K562 (cell line): ENCODE results near the gene MRPS10. TPM values are rescaled to one million over a fixed set of nuclear protein-coding genes. Genes with fewer than 3 reads are reported as not detected.

ENCODE experiments used
- ARID1B ChIP-seq: fragments of 450-650 bp; IDR thresholded peaks from 2 replicates; pipeline ENCODE4 v1.6.1; 2016; ENCODE audit warnings: antibody characterized with exemption, mild to moderate bottlenecking, inconsistent platforms
- ATF7 ChIP-seq: fragments of 450-650 bp; IDR thresholded peaks from 2 replicates; pipeline ENCODE4 v1.7.1; 2014; ENCODE audit warnings: mild to moderate bottlenecking, moderate library complexity
- E2F1 ChIP-seq: sonication (generic); formaldehyde crosslinking; IDR thresholded peaks from 2 replicates; pipeline ENCODE4 v1.8.1; 2023; ENCODE audit warnings: mild to moderate bottlenecking, missing genetic modification reagents, moderate library complexity
- E4F1 ChIP-seq: fragments of 250-450 bp; sonication (Bioruptor Pico); IDR thresholded peaks from 2 replicates; pipeline ENCODE4 v1.5.0; 2021; ENCODE audit warnings: mild to moderate bottlenecking, borderline replicate concordance
- EP400 ChIP-seq: fragments of 450-650 bp; IDR thresholded peaks from 2 replicates; pipeline ENCODE4 v1.6.1; 2017; ENCODE audit warnings: antibody characterized with exemption, mild to moderate bottlenecking, moderate library complexity
- FOS ChIP-seq: IDR thresholded peaks from 3 replicates; pipeline ENCODE4 v1.6.1; 2011; ENCODE audit not compliant: insufficient read length; ENCODE audit errors: extremely low read depth
- KAT7 ChIP-seq: sonication (generic); formaldehyde crosslinking; IDR thresholded peaks from 2 replicates; pipeline ENCODE4 v1.8.0; 2022; ENCODE audit warnings: missing genetic modification reagents, mild to moderate bottlenecking, borderline replicate concordance
- MED1 ChIP-seq: sonication (generic); formaldehyde crosslinking; IDR thresholded peaks from 2 replicates; pipeline ENCODE4 v1.8.1; 2023; ENCODE audit warnings: missing genetic modification reagents, borderline replicate concordance
- NFXL1 ChIP-seq: fragments of 450-650 bp; formaldehyde crosslinking; IDR thresholded peaks from 2 replicates; pipeline ENCODE4 v1.4.0; 2021; ENCODE audit warnings: mild to moderate bottlenecking
- NR2C1 ChIP-seq, 2 experiments: fragments of 450-650 bp; IDR thresholded peaks; 2 replicates each; pipeline ENCODE4 v1.6.1; 2017; ENCODE audit warnings: mild to moderate bottlenecking in 2 of 2, antibody characterized with exemption in 1 of 2, inconsistent platforms in 1 of 2, missing compliant biosample characterization in 1 of 2, missing genetic modification characterization in 1 of 2
- STAT5A ChIP-seq: IDR thresholded peaks from 2 replicates; pipeline ENCODE4 v1.6.1; 2012; ENCODE audit warnings: low read length, inconsistent platforms, borderline replicate concordance
- U2AF1 ChIP-seq: fragments of 200-400 bp; formaldehyde crosslinking; optimal IDR thresholded peaks from 2 replicates; pipeline ENCODE3; 2017; ENCODE audit warnings: mild to moderate bottlenecking, low read depth, low read length, moderate library complexity
- ZNF124 ChIP-seq: sonication (generic); formaldehyde crosslinking; IDR thresholded peaks from 2 replicates; pipeline ENCODE4 v1.8.1; 2022; ENCODE audit warnings: missing genetic modification reagents
- ZNF146 ChIP-seq: IDR thresholded peaks from one replicate; pipeline ENCODE4 v1.6.1; 2018; ENCODE audit warnings: missing compliant biosample characterization; ENCODE audit not compliant: unreplicated experiment
- ZNF512 ChIP-seq: IDR thresholded peaks from 2 replicates; pipeline ENCODE4 v1.6.1; 2016; ENCODE audit warnings: missing genetic modification characterization, missing compliant biosample characterization
- polyA plus RNA-seq, 8 experiments: library from polyadenylated mRNA; depleted of rRNA in 4 of 8; stranded (reverse) in 5 of 8; unstranded in 3 of 8; fragments of >200 nt; fragmentation: Nextera tagmentation in 2 of 8; fragmentation: Illumina TruSeq in 1 of 8; extraction: Ambion mirVana in 2 of 8; extraction: Trizol in 1 of 8; gene quantifications; 2 replicates each; pipeline versions ENCODE4 v1.2.1 to v1.2.3, GENCODE V29; 2011 to 2014; ENCODE audit warnings: inconsistent platforms in 1 of 8, missing spikeins in 1 of 8
- total RNA-seq, 7 experiments: library from RNA; depleted of rRNA in 6 of 7; stranded (reverse); fragments of >200 nt in 6 of 7; fragmentation: Illumina TruSeq in 2 of 7; extraction: Trizol in 2 of 7; gene quantifications; 2 replicates each; pipeline versions ENCODE4 v1.2.1 to v1.2.3, GENCODE V29; 2011 to 2021; ENCODE audit warnings: low replicate concordance in 1 of 7
- TF ChIP-seq, protein P1 (sequence below): fragments of 450-650 bp; IDR thresholded peaks from 2 replicates; pipeline ENCODE4 v1.6.1; 2017; ENCODE audit warnings: antibody characterized with exemption, mild to moderate bottlenecking
- TF ChIP-seq, protein P2 (sequence below): sonication (generic); formaldehyde crosslinking; IDR thresholded peaks from 2 replicates; pipeline ENCODE4 v1.5.0; 2020; ENCODE audit warnings: missing genetic modification reagents

MRPS10 gene
- total and polyA plus RNA-seq, 9 of the 15 experiments (the other 6 are each of a cell fraction or from before 2014, with no cell fraction given): 48.6 to 166 (median 93.7) TPM

GRCh38 chr6:42224222-42225028 lies 6.8 kb upstream of the MRPS10 start (continued):
- TF ChIP-seq, protein P1, sequence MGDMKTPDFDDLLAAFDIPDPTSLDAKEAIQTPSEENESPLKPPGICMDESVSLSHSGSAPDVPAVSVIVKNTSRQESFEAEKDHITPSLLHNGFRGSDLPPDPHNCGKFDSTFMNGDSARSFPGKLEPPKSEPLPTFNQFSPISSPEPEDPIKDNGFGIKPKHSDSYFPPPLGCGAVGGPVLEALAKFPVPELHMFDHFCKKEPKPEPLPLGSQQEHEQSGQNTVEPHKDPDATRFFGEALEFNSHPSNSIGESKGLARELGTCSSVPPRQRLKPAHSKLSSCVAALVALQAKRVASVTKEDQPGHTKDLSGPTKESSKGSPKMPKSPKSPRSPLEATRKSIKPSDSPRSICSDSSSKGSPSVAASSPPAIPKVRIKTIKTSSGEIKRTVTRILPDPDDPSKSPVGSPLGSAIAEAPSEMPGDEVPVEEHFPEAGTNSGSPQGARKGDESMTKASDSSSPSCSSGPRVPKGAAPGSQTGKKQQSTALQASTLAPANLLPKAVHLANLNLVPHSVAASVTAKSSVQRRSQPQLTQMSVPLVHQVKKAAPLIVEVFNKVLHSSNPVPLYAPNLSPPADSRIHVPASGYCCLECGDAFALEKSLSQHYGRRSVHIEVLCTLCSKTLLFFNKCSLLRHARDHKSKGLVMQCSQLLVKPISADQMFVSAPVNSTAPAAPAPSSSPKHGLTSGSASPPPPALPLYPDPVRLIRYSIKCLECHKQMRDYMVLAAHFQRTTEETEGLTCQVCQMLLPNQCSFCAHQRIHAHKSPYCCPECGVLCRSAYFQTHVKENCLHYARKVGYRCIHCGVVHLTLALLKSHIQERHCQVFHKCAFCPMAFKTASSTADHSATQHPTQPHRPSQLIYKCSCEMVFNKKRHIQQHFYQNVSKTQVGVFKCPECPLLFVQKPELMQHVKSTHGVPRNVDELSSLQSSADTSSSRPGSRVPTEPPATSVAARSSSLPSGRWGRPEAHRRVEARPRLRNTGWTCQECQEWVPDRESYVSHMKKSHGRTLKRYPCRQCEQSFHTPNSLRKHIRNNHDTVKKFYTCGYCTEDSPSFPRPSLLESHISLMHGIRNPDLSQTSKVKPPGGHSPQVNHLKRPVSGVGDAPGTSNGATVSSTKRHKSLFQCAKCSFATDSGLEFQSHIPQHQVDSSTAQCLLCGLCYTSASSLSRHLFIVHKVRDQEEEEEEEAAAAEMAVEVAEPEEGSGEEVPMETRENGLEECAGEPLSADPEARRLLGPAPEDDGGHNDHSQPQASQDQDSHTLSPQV: no peak
- TF ChIP-seq E4F1 (CRISPR knock-in tag) (no peak), ZNF512 (tag) (no peak), E2F1 (no peak), STAT5A (no peak), NR2C1 (IDR thresholded peaks at IDR 0.05) (no peak), NR2C1 (tag; IDR thresholded peaks at IDR 0.05) (no peak), FOS (peak; percentile 71), ZNF124 (CRISPR knock-in tag) (no peak), MED1 (CRISPR knock-in tag) (no peak), NFXL1 (no peak), ARID1B (peak; percentile 67; the same call in 1 of the 2 replicates), ATF7 (peak; percentile 49), ZNF146 (CRISPR knock-in tag) (no peak), KAT7 (CRISPR knock-in tag) (no peak), EP400 (peak; percentile 55), U2AF1 (no peak)
- TF ChIP-seq, protein P2, sequence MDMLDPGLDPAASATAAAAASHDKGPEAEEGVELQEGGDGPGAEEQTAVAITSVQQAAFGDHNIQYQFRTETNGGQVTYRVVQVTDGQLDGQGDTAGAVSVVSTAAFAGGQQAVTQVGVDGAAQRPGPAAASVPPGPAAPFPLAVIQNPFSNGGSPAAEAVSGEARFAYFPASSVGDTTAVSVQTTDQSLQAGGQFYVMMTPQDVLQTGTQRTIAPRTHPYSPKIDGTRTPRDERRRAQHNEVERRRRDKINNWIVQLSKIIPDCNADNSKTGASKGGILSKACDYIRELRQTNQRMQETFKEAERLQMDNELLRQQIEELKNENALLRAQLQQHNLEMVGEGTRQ (CRISPR knock-in tag): no peak
